RPMI7951 (cell line): ENCODE data around the gene RHOB. TPM values are rescaled to one million over a fixed set of nuclear protein-coding genes. Genes with fewer than 3 reads are reported as not detected.
"Not testable (repeated sequence)": the region's sequence is repeated elsewhere in the genome, so short reads cannot be mapped to it uniquely, and the experiment has no call there.

Experiments
- DNase-seq: peaks from one replicate; pipeline ENCODE4 v3.0.0-alpha.2; 2012; ENCODE audit warnings: low read depth
- total RNA-seq: library from RNA; depleted of rRNA; stranded (reverse); fragments of >200 nt; shearing (Covaris generic); gene quantifications from 2 replicates; pipeline ENCODE4 v1.2.3, GENCODE V29; 2014; rRNA removed

Gene RHOB
- total RNA-seq, 1 experiment from 2014 or later: 33.5 TPM

GRCh38 chr2:20493095-20493494 lies 46.2 kb downstream of the RHOB start:
- DNase-seq: not testable (repeated sequence)

DNA sequence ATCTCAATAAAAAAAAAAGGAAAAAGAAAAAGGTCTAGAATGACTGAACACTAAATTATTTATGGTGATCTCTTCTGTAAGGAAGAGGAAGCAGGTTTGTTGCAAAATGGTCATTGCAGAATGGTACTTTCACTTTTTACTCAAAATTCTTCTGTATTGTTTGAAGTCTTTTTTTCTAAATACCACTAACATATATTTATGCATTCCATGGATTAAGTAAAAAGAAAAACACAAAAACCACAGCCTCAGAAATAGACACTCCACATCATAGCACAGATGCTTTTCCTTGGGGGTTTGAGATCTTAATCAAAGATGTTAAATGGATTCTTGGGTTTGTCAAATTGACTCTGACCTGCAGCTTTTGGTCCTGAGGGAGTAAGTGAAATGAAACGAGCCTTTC lies 47.4 kb downstream of the RHOB start:
- peak; percentile 86 for DNase-seq

- DNase-seq: peak; percentile 94
Observed at GRCh38 chr2:20496076-20496872, 49.4 kb downstream of the RHOB start.

- no peak for DNase-seq
Observed at GRCh38 chr2:20496942-20497341, 50.1 kb downstream of the RHOB start.

Other genes with a start within 250 kb of the RHOB start
- gene SDC1, start 221.9 kb upstream of the RHOB start, total RNA-seq: 28.8 and 42.3 TPM in 2 replicates
- gene PUM2, start 96.2 kb upstream of the RHOB start, total RNA-seq: 24.9 and 25.0 TPM in 2 replicates
- gene HS1BP3, start 204.0 kb downstream of the RHOB start, total RNA-seq: 13.9 and 15.9 TPM in 2 replicates
- gene GDF7, start 220.1 kb downstream of the RHOB start, total RNA-seq: not detected in 2 replicates